Kidney (tissue), 14 donors: Measurements from ENCODE around the gene SLC7A7. TPM values are rescaled to one million over a fixed set of nuclear protein-coding genes. Genes with fewer than 3 reads are reported as not detected.
"Not testable (repeated sequence)": the region's sequence is repeated elsewhere in the genome, so short reads cannot be mapped to it uniquely, and the experiment has no call there.

Experiments
- DNase-seq, 5 donors: peaks; one replicate each; pipeline ENCODE4 v3.0.0-alpha.2; 2013 to 2020
- FAIRE-seq: peaks from 2 replicates; lab custom pipeline; 2012; peaks lifted over from hg19 to GRCh38; lab: Jason Lieb, UNC
- H3K27ac ChIP-seq, 2 donors: one replicate each; pipeline ENCODE4 v1.7.0; 2013; ENCODE audit warnings: low read depth in 2 of 2, low read length in 2 of 2, inconsistent platforms in 1 of 2
- H3K27me3 ChIP-seq: one replicate; pipeline ENCODE4 v1.7.1; 2013; ENCODE audit warnings: low read length, inconsistent platforms; ENCODE audit not compliant: control insufficient read depth, insufficient read depth
- H3K36me3 ChIP-seq, 3 donors: one replicate each; pipeline versions ENCODE4 v1.7.0 to v1.7.1; 2013; ENCODE audit warnings: low read length in 3 of 3, control low read depth in 1 of 3, inconsistent platforms in 1 of 3; ENCODE audit not compliant: insufficient read depth in 3 of 3, control insufficient read depth in 2 of 3
- H3K4me1 ChIP-seq, 3 donors: one replicate each; pipeline versions ENCODE4 v1.7.0 to v1.7.1; 2013; ENCODE audit warnings: low read length in 3 of 3, inconsistent platforms in 1 of 3, low read depth in 1 of 3; ENCODE audit not compliant: control insufficient read depth in 2 of 3, insufficient read depth in 2 of 3
- H3K4me3 ChIP-seq, 3 donors: one replicate each; pipeline versions ENCODE4 v1.7.0 to v1.8.1; 2013; ENCODE audit warnings: low read length in 3 of 3, control low read depth in 1 of 3, inconsistent platforms in 1 of 3
- H3K9ac ChIP-seq, 3 donors: one replicate each; pipeline versions ENCODE4 v1.7.0 to v1.7.1; 2013; ENCODE audit warnings: low read length in 3 of 3, control low read depth in 1 of 3, inconsistent platforms in 1 of 3
- H3K9me3 ChIP-seq, 3 donors: one replicate each; pipeline versions ENCODE4 v1.7.0 to v1.7.1; 2013; ENCODE audit warnings: low read length in 3 of 3, control low read depth in 1 of 3, inconsistent platforms in 1 of 3; ENCODE audit not compliant: control insufficient read depth in 2 of 3, insufficient read depth in 1 of 3
- CTCF ChIP-seq: IDR thresholded peaks from 3 replicates; pipeline ENCODE4 v1.5.1; 2012; ENCODE audit warnings: mild to moderate bottlenecking, moderate library complexity, borderline replicate concordance; ENCODE audit not compliant: insufficient read depth; ENCODE audit errors: extremely low read depth
- intact Hi-C: fragments of 100-400 bp; cut with DNase I; formaldehyde crosslinking; loops from one replicate; pipeline ENCODE4 v1.11.1; 2022
- polyA plus RNA-seq: library from polyadenylated mRNA; stranded (reverse); fragments of 350-450 nt; fragmentation: Illumina TruSeq; extraction: RNeasy Lipid Tissue Mini Kit (QIAGEN cat#74804); gene quantifications from one replicate; pipeline ENCODE4 v1.2.3, GENCODE V29; 2014; ENCODE audit warnings: low read depth, low replicate concordance; ENCODE audit not compliant: insufficient read depth
- total RNA-seq: library from RNA; stranded (reverse); fragmentation: NEBNext Ultra II Directional; extraction: Animal tissue kit (Norgen Biotek cat#: 25700); gene quantifications from one replicate; pipeline ENCODE4 v1.2.1, GENCODE V29; 2021
- donor health status: control.
- donor health status: control.
- donor health status: control.
- donor health status: control.
- donor health status: control.
- donor health status: DM: yes; HTN: yes; CAD: no.
- donor health status: Normal renal cell carcinoma (clear cell type).

Gene SLC7A7
- total and polyA plus RNA-seq, 2 donors from 2014 or later = 26.6 to 235 TPM

GRCh38 chr14:22794551-22794951 lies 20.7 kb downstream of the SLC7A7 start:
- H3K4me1 ChIP-seq = peaks cover 0 to 22% (median 19%) of the 10 kb centered on the region in 3 donors
- no peak overlapping the region for H3K4me3 ChIP-seq
- H3K9ac ChIP-seq = no peak overlapping the region
- FAIRE-seq = no peak
- TF ChIP-seq CTCF = no peak
- peak in 1 of 5 donors; percentile 51 for DNase-seq
- H3K36me3 ChIP-seq = no peaks in the 10 kb centered on the region
- H3K27me3 ChIP-seq = no peaks in the 10 kb centered on the region
- H3K27ac ChIP-seq = peak overlapping the region; percentile 50 to 53
- no peaks in the 10 kb centered on the region for H3K9me3 ChIP-seq
- intact Hi-C loops = no loop called here

GRCh38 chr14:22793976-22794375 lies 21.3 kb downstream of the SLC7A7 start:
- no peak for DNase-seq
- no peak for TF ChIP-seq CTCF
- Histone ChIP-seq H3K27ac (peak overlapping the region; percentile 50 to 53), H3K36me3 (no peaks in the 10 kb centered on the region), H3K4me3 (no peak overlapping the region), H3K4me1 (peaks cover 0 to 21% (median 17%) of the 10 kb centered on the region in 3 donors), H3K9ac (no peak overlapping the region), H3K9me3 (no peaks in the 10 kb centered on the region), H3K27me3 (no peaks in the 10 kb centered on the region)
- intact Hi-C loops = no loop called here
- no peak for FAIRE-seq

- intact Hi-C loops, H3K9me3 ChIP-seq, DNase-seq, H3K36me3 ChIP-seq, H3K4me3 ChIP-seq, FAIRE-seq, H3K27me3 ChIP-seq, H3K9ac ChIP-seq: not testable (repeated sequence)
- Histone ChIP-seq H3K4me1 (peaks cover 0 to 17% (median 14%) of the 10 kb centered on the region in 3 donors), H3K27ac (peak overlapping the region in 1 of 2 donors; percentile 53)
These were observed 21.7 kb downstream of the SLC7A7 start for GRCh38 chr14:22793550-22793949.

- intact Hi-C loops = no loop called here
- Histone ChIP-seq H3K4me3 (no peak overlapping the region), H3K36me3 (no peaks in the 10 kb centered on the region), H3K27ac (no peak overlapping the region), H3K27me3 (no peaks in the 10 kb centered on the region), H3K9ac (no peak overlapping the region), H3K9me3 (no peaks in the 10 kb centered on the region), H3K4me1 (peaks cover 0 to 10% (median 9%) of the 10 kb centered on the region in 3 donors)
- DNase-seq (no peak), FAIRE-seq (no peak)
- TF ChIP-seq CTCF = no peak
These were observed 23.1 kb downstream of the SLC7A7 start for GRCh38 chr14:22792158-22792557.
